MCF 10A (cell line): ENCODE measurements around the gene BMAL1. TPM values are rescaled to one million over a fixed set of nuclear protein-coding genes. Genes with fewer than 3 reads are reported as not detected.
A peak's percentile ranks its signal among the peaks of the same experiment; 100 is the strongest.

Source experiments
- BruUV-seq: library from RNA; stranded (reverse); fragments of 400-500 nt; replicated peaks from 2 replicates; lab custom pipeline; 2021; lab: Mats Ljungman, UMichigan
- CTCF ChIA-PET: fragments of 300-600 bp; sonication (Branson Sonifier 250); formaldehyde crosslinking; extraction: SDS; loops from one replicate; lab custom pipeline; 2021; ENCODE audit warnings: antibody characterized with exemption, inconsistent platforms; lab: Yijun Ruan, JAX
- POLR2A ChIA-PET: fragments of 300-600, 350-650 bp; sonication (Branson Sonifier 250); formaldehyde crosslinking; extraction: SDS; loops from one replicate; lab custom pipeline; 2020; ENCODE audit warnings: antibody characterized with exemption, inconsistent platforms; lab: Yijun Ruan, JAX
- DNase-seq: peaks from one replicate; pipeline ENCODE4 v3.0.0-alpha.2; 2018; ENCODE audit not compliant: unreplicated experiment
- H3K27ac Mint-ChIP-seq: one replicate; pipeline ENCODE4 v1.8.0; 2022; ENCODE audit warnings: mild to moderate bottlenecking, low read depth, mixed read lengths; ENCODE audit not compliant: unreplicated experiment
- H3K27me3 Mint-ChIP-seq: one replicate; pipeline ENCODE4 v1.8.0; 2022; ENCODE audit warnings: mixed read lengths; ENCODE audit not compliant: insufficient read depth, unreplicated experiment
- H3K36me3 Mint-ChIP-seq: one replicate; pipeline ENCODE4 v1.8.0; 2022; ENCODE audit warnings: mild to moderate bottlenecking, moderate library complexity, mixed read lengths; ENCODE audit not compliant: insufficient read depth, unreplicated experiment
- H3K4me1 Mint-ChIP-seq: one replicate; pipeline ENCODE4 v1.8.0; 2022; ENCODE audit warnings: mixed read lengths; ENCODE audit not compliant: insufficient read depth, unreplicated experiment
- H3K4me3 Mint-ChIP-seq: one replicate; pipeline ENCODE4 v1.8.0; 2022; ENCODE audit warnings: mild to moderate bottlenecking, moderate library complexity, mixed read lengths; ENCODE audit not compliant: unreplicated experiment
- H3K9me3 Mint-ChIP-seq: one replicate; pipeline ENCODE4 v1.8.0; 2022; ENCODE audit warnings: mixed read lengths; ENCODE audit not compliant: unreplicated experiment
- intact Hi-C: fragments of 100-400 bp; cut with micrococcal nuclease; formaldehyde crosslinking; loops from 2 replicates; pipeline ENCODE4 v1.14.1; 2022
- total RNA-seq: library from RNA; stranded (reverse); gene quantifications from 2 replicates; pipeline ENCODE4 v1.2.3, GENCODE V29; 2022
- TF ChIP-seq, protein P1 (sequence below): fragments of 200-600 bp; IDR thresholded peaks from one replicate; pipeline ENCODE4 v1.8.0; 2022; ENCODE audit warnings: antibody characterized with exemption, mild to moderate bottlenecking; ENCODE audit not compliant: unreplicated experiment

The BMAL1 gene
- total RNA-seq, 1 experiment from 2014 or later: 88.4 TPM

DNA sequence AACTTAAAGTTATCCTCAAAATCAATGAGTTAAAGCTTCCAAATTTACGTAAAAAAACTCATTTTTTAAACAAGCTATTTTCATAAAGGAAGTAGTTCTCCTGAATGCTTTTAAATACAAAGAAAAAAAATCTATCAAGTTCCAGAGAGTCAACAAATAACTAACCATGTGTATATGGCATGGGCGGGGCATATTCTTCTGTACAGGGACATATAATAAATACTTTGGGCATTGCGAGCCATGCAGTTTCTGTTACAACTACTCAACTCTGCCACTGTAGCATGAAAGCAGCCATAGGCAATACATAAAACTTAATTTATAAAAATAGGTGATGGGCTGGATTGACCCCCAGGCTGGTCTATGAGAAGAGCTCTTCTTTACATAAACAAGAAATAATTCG is 127.6 kb downstream of the BMAL1 start:
- Mint-ChIP-seq H3K36me3 (peaks cover 44% of the 10 kb centered on the region), H3K4me1 (no peaks in the 10 kb centered on the region), H3K27ac (no peak overlapping the region), H3K4me3 (no peak overlapping the region), H3K27me3 (no peaks in the 10 kb centered on the region), H3K9me3 (no peaks in the 10 kb centered on the region)
- POLR2A ChIA-PET: interaction anchor here (1.1 kb wide), 1 partner anchor 17 kb away, joined by 3 read pairs; no protein-coding TSS in a partner anchor
- TF ChIP-seq, protein P1, sequence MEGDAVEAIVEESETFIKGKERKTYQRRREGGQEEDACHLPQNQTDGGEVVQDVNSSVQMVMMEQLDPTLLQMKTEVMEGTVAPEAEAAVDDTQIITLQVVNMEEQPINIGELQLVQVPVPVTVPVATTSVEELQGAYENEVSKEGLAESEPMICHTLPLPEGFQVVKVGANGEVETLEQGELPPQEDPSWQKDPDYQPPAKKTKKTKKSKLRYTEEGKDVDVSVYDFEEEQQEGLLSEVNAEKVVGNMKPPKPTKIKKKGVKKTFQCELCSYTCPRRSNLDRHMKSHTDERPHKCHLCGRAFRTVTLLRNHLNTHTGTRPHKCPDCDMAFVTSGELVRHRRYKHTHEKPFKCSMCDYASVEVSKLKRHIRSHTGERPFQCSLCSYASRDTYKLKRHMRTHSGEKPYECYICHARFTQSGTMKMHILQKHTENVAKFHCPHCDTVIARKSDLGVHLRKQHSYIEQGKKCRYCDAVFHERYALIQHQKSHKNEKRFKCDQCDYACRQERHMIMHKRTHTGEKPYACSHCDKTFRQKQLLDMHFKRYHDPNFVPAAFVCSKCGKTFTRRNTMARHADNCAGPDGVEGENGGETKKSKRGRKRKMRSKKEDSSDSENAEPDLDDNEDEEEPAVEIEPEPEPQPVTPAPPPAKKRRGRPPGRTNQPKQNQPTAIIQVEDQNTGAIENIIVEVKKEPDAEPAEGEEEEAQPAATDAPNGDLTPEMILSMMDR: no peak
- no peak for DNase-seq
- BruUV-seq: no TSS peak
- intact Hi-C loops: no loop called here
- CTCF ChIA-PET: no interaction called here

DNA sequence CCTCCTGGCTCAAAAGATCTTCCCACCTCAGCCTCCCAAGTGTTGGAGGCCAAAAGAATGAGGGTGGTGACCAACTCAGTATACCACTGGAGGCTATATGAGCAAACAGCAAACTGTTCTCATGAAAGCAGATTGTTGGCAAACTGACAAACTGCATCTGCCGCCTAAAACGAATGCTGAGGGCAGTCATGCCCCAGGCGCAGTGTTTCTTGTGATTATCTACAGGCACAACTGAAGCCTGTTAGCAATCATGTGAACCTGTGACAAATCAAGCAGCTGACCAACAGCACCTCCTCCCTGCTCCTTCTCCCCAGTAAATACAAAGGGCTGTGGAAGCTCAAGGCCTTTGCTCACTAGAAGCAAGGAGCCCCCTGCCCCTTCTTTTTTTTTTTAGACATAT is 137.6 kb downstream of the BMAL1 start:
- ChIA-PET CTCF (interaction anchor here (0.7 to 0.9 kb wide), 3 partner anchors 25 to 878 kb away, joined by 3 to 8 read pairs (median 3); no protein-coding TSS in a partner anchor), POLR2A (no interaction called here)
- Mint-ChIP-seq H3K4me3 (no peak overlapping the region), H3K36me3 (peaks cover 56% of the 10 kb centered on the region), H3K27me3 (no peaks in the 10 kb centered on the region), H3K4me1 (no peaks in the 10 kb centered on the region), H3K27ac (no peak overlapping the region), H3K9me3 (no peaks in the 10 kb centered on the region)
- BruUV-seq: no TSS peak
- intact Hi-C loops: no loop called here
- peak; percentile 14 for DNase-seq
- TF ChIP-seq, protein P1: no peak

DNA sequence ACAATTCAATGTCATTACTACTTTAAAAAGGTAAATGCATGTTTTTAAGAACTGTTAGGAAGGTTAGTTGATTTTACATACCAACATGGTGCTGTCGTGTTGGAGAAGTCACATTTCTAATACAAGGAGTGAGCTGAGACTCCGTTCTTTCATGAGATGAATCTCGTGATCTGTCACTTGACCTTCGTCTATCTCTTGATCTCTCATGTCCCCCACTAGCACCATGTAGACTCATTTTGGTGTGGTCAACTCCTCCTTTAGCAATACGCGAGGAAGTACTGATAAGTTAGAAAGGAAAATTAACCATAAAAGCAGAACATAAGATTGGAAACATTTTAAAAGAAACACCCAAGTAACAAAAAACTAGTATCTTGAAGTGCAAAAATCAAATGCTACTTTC is 144.0 kb downstream of the BMAL1 start:
- peaks cover 23% of the 10 kb centered on the region for H3K4me1 Mint-ChIP-seq
- intact Hi-C loops: no loop called here
- no peak overlapping the region for H3K27ac Mint-ChIP-seq
- peaks cover 14% of the 10 kb centered on the region for H3K36me3 Mint-ChIP-seq
- H3K4me3 Mint-ChIP-seq: no peak overlapping the region
- no TSS peak for BruUV-seq
- TF ChIP-seq, protein P1: no peak
- ChIA-PET CTCF (interaction anchor here (0.6 to 1.0 kb wide), 4 partner anchors 18 to 46 kb away, joined by 3 to 4 read pairs (median 3); no protein-coding TSS in a partner anchor), POLR2A (interaction anchor here (0.7 to 7.0 kb wide), 3 partner anchors 13 to 610 kb away, joined by 3 to 51 read pairs (median 4); partner anchors contain the start of gene BTBD10)
- DNase-seq: no peak
- peaks cover 8% of the 10 kb centered on the region for H3K9me3 Mint-ChIP-seq
- no peaks in the 10 kb centered on the region for H3K27me3 Mint-ChIP-seq

DNA sequence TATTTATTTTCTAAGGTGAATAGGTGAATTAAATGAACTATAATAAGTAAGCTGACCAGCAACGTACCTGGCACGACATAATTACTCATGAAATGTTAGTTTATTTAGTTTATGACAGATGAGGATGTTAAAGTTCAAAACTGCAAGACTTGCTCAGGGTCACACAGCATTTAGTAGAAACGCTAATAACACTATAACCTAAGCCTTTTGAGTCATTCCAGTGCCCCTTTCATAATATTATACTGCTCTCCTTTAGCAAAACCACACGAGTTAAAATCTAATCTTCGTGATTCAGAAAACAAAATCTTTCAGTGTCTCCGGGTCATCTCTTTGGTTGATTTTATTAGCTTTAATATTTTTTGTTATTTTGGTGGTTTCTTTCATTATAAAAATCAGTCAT is 145.8 kb downstream of the BMAL1 start:
- Mint-ChIP-seq H3K27ac (no peak overlapping the region), H3K36me3 (peaks cover 13% of the 10 kb centered on the region), H3K9me3 (peaks cover 8% of the 10 kb centered on the region), H3K4me1 (peaks cover 23% of the 10 kb centered on the region), H3K4me3 (no peak overlapping the region), H3K27me3 (no peaks in the 10 kb centered on the region)
- ChIA-PET CTCF (interaction anchor here (0.7 to 0.8 kb wide), 2 partner anchors 13 to 42 kb away, joined by 5 read pairs; no protein-coding TSS in a partner anchor), POLR2A (interaction anchor here (1.6 to 7.0 kb wide), 2 partner anchors 17 to 39 kb away, joined by 4 to 51 read pairs; partner anchors contain the start of gene BTBD10)
- no peak for DNase-seq
- no TSS peak for BruUV-seq
- intact Hi-C loops: no loop called here
- TF ChIP-seq, protein P1: no peak
